Ramos (cell line): Measurements from ENCODE around the gene TBC1D24.

Source experiments
- in situ Hi-C: fragments of 300-500 bp; cut with MboI; formaldehyde crosslinking; loops from one replicate; pipeline ENCODE4 v1.14.3; 2022; ENCODE audit warnings: low sequenced_read_pairs; ENCODE audit not compliant: unreplicated experiment

TBC1D24 gene

DNA sequence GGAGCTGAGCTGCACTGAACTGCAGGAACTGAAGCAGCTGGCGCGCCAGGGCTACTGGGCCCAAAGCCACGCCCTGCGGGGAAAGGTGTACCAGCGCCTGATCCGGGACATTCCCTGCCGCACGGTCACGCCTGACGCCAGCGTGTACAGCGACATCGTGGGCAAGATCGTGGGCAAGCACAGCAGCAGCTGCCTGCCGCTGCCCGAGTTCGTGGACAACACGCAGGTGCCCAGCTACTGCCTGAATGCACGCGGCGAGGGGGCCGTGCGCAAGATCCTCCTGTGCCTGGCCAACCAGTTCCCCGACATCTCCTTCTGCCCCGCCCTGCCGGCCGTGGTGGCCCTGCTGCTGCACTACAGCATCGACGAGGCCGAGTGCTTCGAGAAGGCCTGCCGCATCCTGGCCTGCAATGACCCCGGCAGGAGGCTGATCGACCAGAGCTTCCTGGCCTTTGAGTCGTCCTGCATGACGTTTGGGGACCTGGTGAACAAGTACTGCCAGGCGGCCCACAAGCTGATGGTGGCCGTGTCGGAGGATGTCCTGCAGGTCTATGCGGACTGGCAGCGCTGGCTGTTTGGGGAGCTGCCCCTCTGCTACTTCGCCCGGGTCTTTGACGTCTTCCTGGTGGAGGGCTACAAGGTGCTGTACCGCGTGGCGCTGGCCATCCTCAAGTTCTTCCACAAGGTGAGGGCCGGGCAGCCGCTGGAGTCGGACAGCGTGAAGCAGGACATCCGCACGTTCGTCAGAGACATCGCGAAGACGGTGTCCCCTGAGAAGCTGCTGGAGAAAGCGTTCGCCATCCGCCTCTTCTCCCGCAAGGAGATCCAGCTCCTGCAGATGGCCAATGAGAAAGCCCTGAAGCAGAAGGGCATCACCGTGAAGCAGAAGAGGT is 21.5 kb downstream of the TBC1D24 start:
- in situ Hi-C loops = no loop called here

GRCh38 chr16:2497116-2497630 is 22.2 kb downstream of the TBC1D24 start:
- in situ Hi-C loops = no loop called here

DNA sequence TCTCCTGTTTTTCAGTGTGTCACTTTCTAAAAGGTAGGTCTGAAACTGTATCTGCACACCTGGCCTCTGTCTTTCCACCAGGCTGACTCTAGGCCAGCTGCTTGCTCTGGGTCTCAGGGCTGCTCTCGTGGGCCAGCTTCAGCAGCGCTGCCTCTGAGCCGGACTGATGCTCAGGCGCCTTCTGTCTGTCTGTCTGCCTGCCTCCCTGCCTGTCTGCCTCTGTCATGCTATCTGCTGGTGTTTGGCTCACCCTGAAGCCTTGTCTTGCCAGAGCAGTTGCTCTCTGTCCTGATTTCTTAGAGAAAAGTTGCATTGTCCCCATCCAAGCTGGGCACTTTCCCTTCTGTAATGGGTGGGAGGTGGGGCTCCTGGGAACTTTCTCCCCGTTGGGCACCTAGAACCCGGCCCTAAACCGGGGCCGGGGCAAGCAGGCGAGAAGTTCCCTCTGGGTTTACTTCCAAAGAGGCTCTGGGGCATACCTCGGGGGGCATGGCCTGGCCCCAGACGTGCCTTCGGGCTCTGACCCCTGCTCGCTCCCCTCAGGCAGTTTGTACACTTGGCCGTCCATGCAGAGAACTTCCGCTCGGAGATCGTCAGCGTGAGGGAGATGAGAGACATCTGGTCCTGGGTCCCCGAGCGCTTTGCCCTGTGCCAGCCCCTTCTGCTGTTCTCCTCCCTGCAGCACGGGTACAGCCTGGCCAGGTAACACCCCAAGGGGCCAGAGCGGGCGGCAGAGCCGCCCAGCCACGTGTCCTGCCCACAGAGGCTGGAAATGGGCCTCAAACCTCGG is 23.0 kb downstream of the TBC1D24 start:
- in situ Hi-C loops = no loop called here

GRCh38 chr16:2498531-2499253 is 23.8 kb downstream of the TBC1D24 start:
- in situ Hi-C loops = no loop called here

DNA sequence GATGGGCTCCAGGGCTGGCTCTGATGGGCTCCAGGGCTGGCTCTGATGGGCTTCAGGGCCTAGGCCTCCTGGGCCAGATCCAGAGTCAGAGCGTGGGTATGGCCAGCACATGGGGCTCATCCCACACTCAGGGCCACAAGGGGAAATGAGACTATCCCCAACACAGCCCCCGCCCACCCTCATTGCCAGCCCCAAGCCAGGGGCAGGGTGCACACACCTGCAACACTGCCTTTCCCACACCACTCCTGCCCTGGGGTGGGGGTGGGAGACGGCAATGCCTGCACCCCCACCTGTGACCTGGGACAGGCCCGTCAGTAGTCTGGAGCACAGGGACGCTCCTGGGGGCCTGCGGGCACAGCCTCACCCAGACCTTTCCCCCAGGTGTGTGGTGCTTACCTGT is 24.5 kb downstream of the TBC1D24 start:
- in situ Hi-C loops = no loop called here

GRCh38 chr16:2499890-2500429 is 25.0 kb downstream of the TBC1D24 start:
- in situ Hi-C loops = loop anchor here (25.0 kb wide), 1 partner anchor 488 kb away; the partner anchor contains the start of genes NPW and ZNF598

GRCh38 chr16:2500430-2500917 is 25.5 kb downstream of the TBC1D24 start:
- in situ Hi-C loops = loop anchor here (25.0 kb wide), 1 partner anchor 488 kb away; the partner anchor contains the start of genes NPW and ZNF598

GRCh38 chr16:2500918-2501750 is 26.2 kb downstream of the TBC1D24 start:
- in situ Hi-C loops = loop anchor here (25.0 kb wide), 1 partner anchor 489 kb away; the partner anchor contains the start of genes NPW and ZNF598

GRCh38 chr16:2501946-2502895 is 27.3 kb downstream of the TBC1D24 start:
- in situ Hi-C loops = loop anchor here (25.0 kb wide), 1 partner anchor 490 kb away; the partner anchor contains the start of genes NPW and ZNF598

DNA sequence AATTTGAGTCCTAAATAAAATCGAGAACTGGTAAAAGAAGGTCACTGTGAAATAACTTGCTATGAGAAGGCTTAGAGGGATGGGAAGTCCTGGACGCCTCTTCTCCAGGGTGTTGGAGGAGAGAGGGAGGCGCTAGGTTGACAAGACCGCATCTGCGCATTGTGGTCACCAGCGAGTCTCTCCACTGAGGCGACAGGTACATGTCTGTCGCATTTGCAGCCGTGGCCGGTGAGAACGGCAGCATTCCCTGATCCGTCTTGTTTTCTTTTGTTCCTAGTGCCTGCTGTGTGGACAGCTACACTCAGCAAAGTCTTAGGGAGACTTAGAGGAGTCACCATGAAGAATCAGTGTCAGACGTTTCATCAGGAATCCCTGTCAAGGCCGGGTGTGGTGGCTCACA is 30.8 kb downstream of the TBC1D24 start:
- in situ Hi-C loops = loop anchor here (25.0 kb wide), 1 partner anchor 493 kb away; the partner anchor contains the start of genes NPW and ZNF598

DNA sequence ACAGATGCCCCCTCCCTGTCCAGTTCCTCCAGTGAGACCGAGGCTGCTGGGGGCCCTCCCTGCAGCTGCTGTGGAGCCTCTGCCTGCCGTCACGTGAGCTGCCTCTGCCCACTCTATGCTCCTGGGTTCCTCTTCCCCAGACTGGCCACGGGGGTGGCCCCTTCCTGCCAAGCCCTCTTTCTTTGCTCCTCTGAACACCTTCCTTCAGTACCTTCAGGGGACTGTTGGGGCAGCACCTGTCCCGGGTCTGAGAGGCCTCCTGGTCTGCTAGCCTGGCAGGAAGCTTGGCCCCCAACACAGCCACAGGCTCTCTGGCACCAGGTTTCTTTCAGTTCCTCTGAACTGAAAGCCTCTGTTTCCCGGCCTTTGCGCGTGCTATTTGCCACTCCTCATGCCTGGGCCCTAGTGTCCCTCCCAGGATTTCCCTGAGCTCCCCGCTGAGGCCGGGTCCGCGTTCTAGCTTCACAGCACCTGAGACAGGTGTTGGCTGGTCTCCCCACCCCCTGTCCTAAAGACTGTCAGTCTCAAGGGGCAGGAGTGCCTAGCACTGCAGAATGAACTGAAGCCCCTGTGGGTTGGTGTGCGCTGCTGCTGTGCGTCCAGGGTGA is 32.2 kb downstream of the TBC1D24 start:
- in situ Hi-C loops = loop anchor here (25.0 kb wide), 1 partner anchor 495 kb away; the partner anchor contains the start of genes NPW and ZNF598

- in situ Hi-C loops = loop anchor here (25.0 kb wide), 1 partner anchor 495 kb away; the partner anchor contains the start of genes NPW and ZNF598
These were observed 32.7 kb downstream of the TBC1D24 start for GRCh38 chr16:2507665-2508064.

- in situ Hi-C loops = loop anchor here (25.0 kb wide), 1 partner anchor 497 kb away; the partner anchor contains the start of genes NPW and ZNF598
These were observed 33.9 kb downstream of the TBC1D24 start for GRCh38 chr16:2508722-2509400.

GRCh38 chr16:2511128-2511800 is 36.3 kb downstream of the TBC1D24 start:
- in situ Hi-C loops = loop anchor here (25.0 kb wide), 1 partner anchor 499 kb away; the partner anchor contains the start of genes NPW and ZNF598

DNA sequence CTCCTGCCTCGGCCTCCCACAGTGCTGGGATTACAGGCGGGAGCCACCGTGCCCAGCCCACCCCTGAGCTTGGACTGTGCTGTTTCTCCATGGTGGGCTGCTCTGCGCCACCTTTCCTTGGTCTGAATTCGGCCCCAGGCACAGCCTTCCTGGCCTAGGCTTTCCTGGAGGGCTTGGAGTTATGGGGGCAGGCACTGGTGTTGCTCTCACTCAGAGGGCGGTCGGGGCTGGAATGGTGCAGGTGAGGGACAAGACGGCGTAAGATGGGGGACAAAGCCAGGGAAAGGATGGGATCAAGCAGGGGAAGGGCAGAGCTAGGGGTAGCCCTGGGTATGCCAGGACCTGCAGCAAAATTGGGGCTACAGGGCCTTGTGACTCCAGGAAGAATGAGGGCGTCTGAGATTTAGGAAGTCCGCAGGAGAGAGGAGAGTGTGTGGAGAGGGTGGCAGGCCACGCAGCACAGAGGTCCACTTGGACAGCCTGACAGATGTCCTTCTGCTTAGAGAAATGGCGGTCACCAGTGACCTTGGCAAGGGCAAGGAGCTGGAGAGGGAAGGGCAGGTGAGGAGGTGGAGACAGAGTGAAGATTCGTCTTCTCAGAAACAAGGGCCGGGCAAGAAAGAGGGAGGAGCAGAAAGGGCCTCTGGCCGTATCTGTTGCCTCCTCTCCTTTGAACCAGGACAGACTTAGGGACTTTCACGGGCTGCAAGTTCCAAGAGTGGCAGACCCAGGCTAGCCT is 37.2 kb downstream of the TBC1D24 start:
- in situ Hi-C loops = loop anchor here (25.0 kb wide), 1 partner anchor 500 kb away; the partner anchor contains the start of genes NPW and ZNF598
